H1 (cell line): Measurements from ENCODE around the gene SH3RF3. TPM values are rescaled to one million over a fixed set of nuclear protein-coding genes. Genes with fewer than 3 reads are reported as not detected.

Experiments used
- CHD2 ChIP-seq: IDR thresholded peaks from 2 replicates; pipeline ENCODE4 v1.6.1; 2012; ENCODE audit warnings: low read length, improper control_type of control experiment
- polyA plus RNA-seq, 7 experiments: library from polyadenylated mRNA; depleted of rRNA in 3 of 7; stranded (reverse) in 5 of 7; unstranded in 2 of 7; fragments of >200 nt in 5 of 7; fragments of 200-250 nt in 2 of 7; gene quantifications; 1 replicate in 5 of 7; 2 replicates in 1 of 7; 4 replicates in 1 of 7; pipeline versions ENCODE4 v1.2.1 to v1.2.3, GENCODE V29; 2011 to 2013; ENCODE audit warnings: missing spikeins in 2 of 7, mixed read lengths in 2 of 7
- total RNA-seq: library from RNA; stranded (reverse); fragmentation: NEBNext Ultra II Directional; extraction: Animal tissue kit (Norgen Biotek cat#: 25700); gene quantifications from 2 replicates; pipeline ENCODE4 v1.2.1, GENCODE V29; 2021
- TF ChIP-seq, protein P1 (sequence below): fragments of 300-600 bp; sonication (generic); IDR thresholded peaks from 2 replicates; pipeline ENCODE4 v1.7.1; 2012; ENCODE audit warnings: low read length, moderate library complexity, mild to moderate bottlenecking, inconsistent platforms; ENCODE audit not compliant: insufficient replicate concordance

The SH3RF3 gene
- total and polyA plus RNA-seq, 2 of the 8 experiments (the other 6 are each of a cell fraction or from before 2014, with no cell fraction given), result 0.11 to 0.65 TPM

DNA sequence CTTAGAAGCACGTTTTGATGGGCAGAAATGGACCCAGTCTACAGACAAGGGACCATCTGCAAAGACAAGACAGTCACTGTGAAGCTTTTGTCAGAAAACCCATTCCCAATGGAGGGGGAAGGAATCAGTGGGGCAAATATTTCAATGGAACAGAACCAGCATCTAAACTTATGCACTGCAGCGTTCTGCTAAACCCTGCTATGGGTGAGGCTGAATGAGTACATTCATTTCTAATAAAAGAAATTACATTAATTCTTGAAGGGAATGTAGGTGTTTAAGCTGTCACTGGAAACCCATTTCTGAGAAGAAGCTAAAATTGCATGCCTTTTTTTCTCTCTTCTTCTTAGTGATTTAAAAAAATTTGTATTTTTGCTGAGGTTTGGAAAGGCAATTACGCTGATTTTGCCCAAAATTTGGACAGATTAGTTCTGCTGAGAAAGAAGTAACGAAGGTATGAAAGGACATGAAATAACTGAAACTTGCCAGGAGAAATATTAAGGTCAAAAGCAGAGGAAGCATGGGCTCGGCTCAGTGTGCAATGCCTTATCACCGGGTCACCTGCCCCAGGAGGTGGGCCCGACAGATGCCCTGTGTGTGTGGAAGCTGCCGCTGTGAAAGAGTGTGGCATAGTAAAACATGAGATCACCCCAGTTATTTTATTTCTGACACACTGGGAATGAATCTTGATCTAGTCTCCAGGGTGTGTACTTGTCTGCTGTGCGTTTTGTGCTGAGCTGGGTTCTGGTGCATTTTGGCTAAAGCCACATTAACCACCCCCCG lies 24.2 kb downstream of the SH3RF3 start (continued):
- TF ChIP-seq, protein P1, sequence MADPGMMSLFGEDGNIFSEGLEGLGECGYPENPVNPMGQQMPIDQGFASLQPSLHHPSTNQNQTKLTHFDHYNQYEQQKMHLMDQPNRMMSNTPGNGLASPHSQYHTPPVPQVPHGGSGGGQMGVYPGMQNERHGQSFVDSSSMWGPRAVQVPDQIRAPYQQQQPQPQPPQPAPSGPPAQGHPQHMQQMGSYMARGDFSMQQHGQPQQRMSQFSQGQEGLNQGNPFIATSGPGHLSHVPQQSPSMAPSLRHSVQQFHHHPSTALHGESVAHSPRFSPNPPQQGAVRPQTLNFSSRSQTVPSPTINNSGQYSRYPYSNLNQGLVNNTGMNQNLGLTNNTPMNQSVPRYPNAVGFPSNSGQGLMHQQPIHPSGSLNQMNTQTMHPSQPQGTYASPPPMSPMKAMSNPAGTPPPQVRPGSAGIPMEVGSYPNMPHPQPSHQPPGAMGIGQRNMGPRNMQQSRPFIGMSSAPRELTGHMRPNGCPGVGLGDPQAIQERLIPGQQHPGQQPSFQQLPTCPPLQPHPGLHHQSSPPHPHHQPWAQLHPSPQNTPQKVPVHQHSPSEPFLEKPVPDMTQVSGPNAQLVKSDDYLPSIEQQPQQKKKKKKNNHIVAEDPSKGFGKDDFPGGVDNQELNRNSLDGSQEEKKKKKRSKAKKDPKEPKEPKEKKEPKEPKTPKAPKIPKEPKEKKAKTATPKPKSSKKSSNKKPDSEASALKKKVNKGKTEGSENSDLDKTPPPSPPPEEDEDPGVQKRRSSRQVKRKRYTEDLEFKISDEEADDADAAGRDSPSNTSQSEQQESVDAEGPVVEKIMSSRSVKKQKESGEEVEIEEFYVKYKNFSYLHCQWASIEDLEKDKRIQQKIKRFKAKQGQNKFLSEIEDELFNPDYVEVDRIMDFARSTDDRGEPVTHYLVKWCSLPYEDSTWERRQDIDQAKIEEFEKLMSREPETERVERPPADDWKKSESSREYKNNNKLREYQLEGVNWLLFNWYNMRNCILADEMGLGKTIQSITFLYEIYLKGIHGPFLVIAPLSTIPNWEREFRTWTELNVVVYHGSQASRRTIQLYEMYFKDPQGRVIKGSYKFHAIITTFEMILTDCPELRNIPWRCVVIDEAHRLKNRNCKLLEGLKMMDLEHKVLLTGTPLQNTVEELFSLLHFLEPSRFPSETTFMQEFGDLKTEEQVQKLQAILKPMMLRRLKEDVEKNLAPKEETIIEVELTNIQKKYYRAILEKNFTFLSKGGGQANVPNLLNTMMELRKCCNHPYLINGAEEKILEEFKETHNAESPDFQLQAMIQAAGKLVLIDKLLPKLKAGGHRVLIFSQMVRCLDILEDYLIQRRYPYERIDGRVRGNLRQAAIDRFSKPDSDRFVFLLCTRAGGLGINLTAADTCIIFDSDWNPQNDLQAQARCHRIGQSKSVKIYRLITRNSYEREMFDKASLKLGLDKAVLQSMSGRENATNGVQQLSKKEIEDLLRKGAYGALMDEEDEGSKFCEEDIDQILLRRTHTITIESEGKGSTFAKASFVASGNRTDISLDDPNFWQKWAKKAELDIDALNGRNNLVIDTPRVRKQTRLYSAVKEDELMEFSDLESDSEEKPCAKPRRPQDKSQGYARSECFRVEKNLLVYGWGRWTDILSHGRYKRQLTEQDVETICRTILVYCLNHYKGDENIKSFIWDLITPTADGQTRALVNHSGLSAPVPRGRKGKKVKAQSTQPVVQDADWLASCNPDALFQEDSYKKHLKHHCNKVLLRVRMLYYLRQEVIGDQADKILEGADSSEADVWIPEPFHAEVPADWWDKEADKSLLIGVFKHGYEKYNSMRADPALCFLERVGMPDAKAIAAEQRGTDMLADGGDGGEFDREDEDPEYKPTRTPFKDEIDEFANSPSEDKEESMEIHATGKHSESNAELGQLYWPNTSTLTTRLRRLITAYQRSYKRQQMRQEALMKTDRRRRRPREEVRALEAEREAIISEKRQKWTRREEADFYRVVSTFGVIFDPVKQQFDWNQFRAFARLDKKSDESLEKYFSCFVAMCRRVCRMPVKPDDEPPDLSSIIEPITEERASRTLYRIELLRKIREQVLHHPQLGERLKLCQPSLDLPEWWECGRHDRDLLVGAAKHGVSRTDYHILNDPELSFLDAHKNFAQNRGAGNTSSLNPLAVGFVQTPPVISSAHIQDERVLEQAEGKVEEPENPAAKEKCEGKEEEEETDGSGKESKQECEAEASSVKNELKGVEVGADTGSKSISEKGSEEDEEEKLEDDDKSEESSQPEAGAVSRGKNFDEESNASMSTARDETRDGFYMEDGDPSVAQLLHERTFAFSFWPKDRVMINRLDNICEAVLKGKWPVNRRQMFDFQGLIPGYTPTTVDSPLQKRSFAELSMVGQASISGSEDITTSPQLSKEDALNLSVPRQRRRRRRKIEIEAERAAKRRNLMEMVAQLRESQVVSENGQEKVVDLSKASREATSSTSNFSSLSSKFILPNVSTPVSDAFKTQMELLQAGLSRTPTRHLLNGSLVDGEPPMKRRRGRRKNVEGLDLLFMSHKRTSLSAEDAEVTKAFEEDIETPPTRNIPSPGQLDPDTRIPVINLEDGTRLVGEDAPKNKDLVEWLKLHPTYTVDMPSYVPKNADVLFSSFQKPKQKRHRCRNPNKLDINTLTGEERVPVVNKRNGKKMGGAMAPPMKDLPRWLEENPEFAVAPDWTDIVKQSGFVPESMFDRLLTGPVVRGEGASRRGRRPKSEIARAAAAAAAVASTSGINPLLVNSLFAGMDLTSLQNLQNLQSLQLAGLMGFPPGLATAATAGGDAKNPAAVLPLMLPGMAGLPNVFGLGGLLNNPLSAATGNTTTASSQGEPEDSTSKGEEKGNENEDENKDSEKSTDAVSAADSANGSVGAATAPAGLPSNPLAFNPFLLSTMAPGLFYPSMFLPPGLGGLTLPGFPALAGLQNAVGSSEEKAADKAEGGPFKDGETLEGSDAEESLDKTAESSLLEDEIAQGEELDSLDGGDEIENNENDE, result no peak
- no peak for TF ChIP-seq CHD2
